ENCODE data around the gene SFMBT1. TPM values are rescaled to one million over a fixed set of nuclear protein-coding genes. Genes with fewer than 3 reads are reported as not detected.

The SFMBT1 gene
- total and polyA plus RNA-seq, 2 donors from 2014 or later, result 3.4 to 16.0 TPM

DNA sequence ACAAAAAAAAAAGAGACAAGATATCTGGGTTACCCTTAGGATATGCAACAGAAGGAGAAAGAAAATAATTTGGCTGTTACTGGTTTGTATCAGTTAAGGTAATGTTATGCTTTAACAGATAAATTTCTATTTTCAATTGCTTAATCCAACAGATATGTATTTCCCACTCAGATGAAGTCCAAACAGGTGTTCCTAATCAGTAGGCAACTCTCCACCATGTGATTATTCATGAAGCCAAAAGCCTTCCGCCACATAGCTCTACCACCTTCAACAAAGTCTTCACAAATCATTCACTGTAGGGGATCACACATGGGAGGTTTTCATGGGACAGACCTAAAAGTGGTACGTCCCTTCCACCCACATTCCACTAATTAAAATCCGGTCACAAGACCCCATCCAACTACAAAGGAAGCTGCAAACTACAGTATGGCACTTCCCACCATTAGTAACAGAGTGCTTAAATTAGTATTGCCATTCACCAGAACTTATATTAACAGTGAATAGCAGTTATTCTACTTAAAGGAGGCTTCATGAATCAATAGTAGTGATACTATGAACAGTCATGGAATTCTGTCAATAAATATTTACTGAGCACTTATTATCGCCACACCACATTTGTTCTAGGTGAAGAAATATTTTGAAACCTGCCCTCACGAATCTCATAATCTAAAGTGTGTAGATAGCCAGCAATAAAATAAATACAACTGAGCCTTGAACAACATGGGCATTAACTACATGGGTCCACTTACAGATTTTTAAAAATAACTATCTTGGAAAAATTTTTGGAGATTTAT, 66.5 kb downstream of the SFMBT1 start:
- intact Hi-C loops (cut with DNase I), result no loop called here
- Histone ChIP-seq H3K4me1 (ENCODE audit: control insufficient read depth in 2 of 3, insufficient read depth in 2 of 3, low read depth in 1 of 3, low read length in 3 of 3) (no peaks in the 10 kb centered on the region), H3K9ac (ENCODE audit: low read length in 3 of 3) (no peak overlapping the region), H3K9me3 (ENCODE audit: control insufficient read depth in 2 of 3, insufficient read depth in 1 of 3, low read length in 3 of 3) (no peaks in the 10 kb centered on the region), H3K4me3 (ENCODE audit: low read length in 3 of 3) (no peak overlapping the region), H3K36me3 (ENCODE audit: control insufficient read depth in 2 of 3, insufficient read depth in 3 of 3, low read length in 3 of 3) (no peaks in the 10 kb centered on the region), H3K27ac (ENCODE audit: low read depth in 2 of 2, low read length in 2 of 2) (no peak overlapping the region), H3K27me3 (ENCODE audit: control insufficient read depth, insufficient read depth, low read length) (no peaks in the 10 kb centered on the region)
- DNase-seq (no peak), FAIRE-seq (no peak)
- TF ChIP-seq CTCF (IDR thresholded peaks at IDR 0.05; ENCODE audit: borderline replicate concordance, extremely low read depth, insufficient read depth), result no peak

DNA sequence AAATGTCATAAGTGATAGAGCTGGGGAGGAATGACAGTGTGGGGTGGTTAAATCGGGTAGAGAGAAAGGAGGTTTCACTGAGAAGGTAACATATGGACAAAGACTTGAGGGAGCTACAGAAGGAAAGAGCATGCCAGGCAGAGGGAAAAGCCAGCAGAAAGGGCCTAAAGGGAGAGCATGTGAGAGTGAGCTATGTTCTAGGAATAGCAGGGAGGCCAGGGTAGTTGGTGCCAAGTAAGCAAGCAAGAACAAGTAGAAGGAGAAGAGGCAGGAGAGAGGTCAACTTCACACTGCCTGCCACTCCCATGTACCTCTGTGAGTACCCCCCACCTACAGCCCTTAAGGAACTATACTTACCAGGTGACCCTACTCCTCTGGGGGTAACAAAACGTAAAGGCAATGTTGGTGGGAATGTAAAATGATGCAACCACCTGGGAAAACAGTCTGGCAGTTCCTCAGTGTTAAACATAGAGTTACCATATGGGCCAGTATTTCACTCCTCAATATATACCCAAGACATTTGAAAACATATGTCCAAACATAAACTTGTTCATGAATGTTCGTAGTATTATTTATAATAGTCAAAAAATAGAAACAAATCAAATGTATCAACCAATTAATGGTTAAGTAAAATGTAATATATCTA, 67.6 kb downstream of the SFMBT1 start:
- intact Hi-C loops (cut with DNase I), result no loop called here
- H3K4me3 ChIP-seq (ENCODE audit: low read length in 3 of 3), result no peak overlapping the region
- FAIRE-seq (no peak), DNase-seq (no peak)
- H3K27me3 ChIP-seq (ENCODE audit: control insufficient read depth, insufficient read depth, low read length), result no peaks in the 10 kb centered on the region
- TF ChIP-seq CTCF (IDR thresholded peaks at IDR 0.05; ENCODE audit: borderline replicate concordance, extremely low read depth, insufficient read depth), result no peak
- H3K9ac ChIP-seq (ENCODE audit: low read length in 3 of 3), result no peak overlapping the region
- no peaks in the 10 kb centered on the region for H3K9me3 ChIP-seq (ENCODE audit: control insufficient read depth in 2 of 3, insufficient read depth in 1 of 3, low read length in 3 of 3)
- no peak overlapping the region for H3K27ac ChIP-seq (ENCODE audit: low read depth in 2 of 2, low read length in 2 of 2)
- H3K36me3 ChIP-seq (ENCODE audit: control insufficient read depth in 2 of 3, insufficient read depth in 3 of 3, low read length in 3 of 3), result no peaks in the 10 kb centered on the region
- no peaks in the 10 kb centered on the region for H3K4me1 ChIP-seq (ENCODE audit: control insufficient read depth in 2 of 3, insufficient read depth in 2 of 3, low read depth in 1 of 3, low read length in 3 of 3)

GRCh38 chr3:52973806-52974205, 72.1 kb downstream of the SFMBT1 start:
- TF ChIP-seq CTCF (IDR thresholded peaks at IDR 0.05; ENCODE audit: borderline replicate concordance, extremely low read depth, insufficient read depth), result no peak
- H3K9ac ChIP-seq (ENCODE audit: low read length in 3 of 3), result no peak overlapping the region
- no peak overlapping the region for H3K4me3 ChIP-seq (ENCODE audit: low read length in 3 of 3)
- no peaks in the 10 kb centered on the region for H3K27me3 ChIP-seq (ENCODE audit: control insufficient read depth, insufficient read depth, low read length)
- intact Hi-C loops (cut with DNase I), result no loop called here
- H3K27ac ChIP-seq (ENCODE audit: low read depth in 2 of 2, low read length in 2 of 2), result no peak overlapping the region
- DNase-seq, result no peak
- no peak for FAIRE-seq
- H3K4me1 ChIP-seq (ENCODE audit: control insufficient read depth in 2 of 3, insufficient read depth in 2 of 3, low read depth in 1 of 3, low read length in 3 of 3), result no peaks in the 10 kb centered on the region
- no peaks in the 10 kb centered on the region for H3K36me3 ChIP-seq (ENCODE audit: control insufficient read depth in 2 of 3, insufficient read depth in 3 of 3, low read length in 3 of 3)
- H3K9me3 ChIP-seq (ENCODE audit: control insufficient read depth in 2 of 3, insufficient read depth in 1 of 3, low read length in 3 of 3), result no peaks in the 10 kb centered on the region
